HT1080 (cell line): ENCODE measurements around the gene SMAD2. TPM values are rescaled to one million over a fixed set of nuclear protein-coding genes. Genes with fewer than 3 reads are reported as not detected.
A peak's percentile ranks its signal among the peaks of the same experiment; 100 is the strongest.
"Not testable (repeated sequence)": the region's sequence is repeated elsewhere in the genome, so short reads cannot be mapped to it uniquely, and the experiment has no call there.

ENCODE experiments used
- DNase-seq: peaks from one replicate; pipeline ENCODE4 v3.0.0-alpha.2; 2015; ENCODE audit warnings: low read depth
- polyA plus RNA-seq, 2 experiments: library from polyadenylated mRNA; depleted of rRNA; stranded (reverse); fragments of >200 nt; gene quantifications; 2 replicates each; pipeline ENCODE4 v1.2.3, GENCODE V29; 2015
- total RNA-seq: library from RNA; depleted of rRNA; stranded (reverse); fragments of >200 nt; shearing (Covaris generic); gene quantifications from 2 replicates; pipeline ENCODE4 v1.2.3, GENCODE V29; 2014; rRNA removed

SMAD2 gene
- total RNA-seq: 72.0 and 72.7 TPM in 2 replicates
- 73.3 and 89.9 TPM in 2 replicates for polyA plus RNA-seq (2015; cell fraction: cytosol; rRNA removed)
- 49.0 and 53.1 TPM in 2 replicates for polyA plus RNA-seq (2015; cell fraction: nucleus; rRNA removed)

DNA sequence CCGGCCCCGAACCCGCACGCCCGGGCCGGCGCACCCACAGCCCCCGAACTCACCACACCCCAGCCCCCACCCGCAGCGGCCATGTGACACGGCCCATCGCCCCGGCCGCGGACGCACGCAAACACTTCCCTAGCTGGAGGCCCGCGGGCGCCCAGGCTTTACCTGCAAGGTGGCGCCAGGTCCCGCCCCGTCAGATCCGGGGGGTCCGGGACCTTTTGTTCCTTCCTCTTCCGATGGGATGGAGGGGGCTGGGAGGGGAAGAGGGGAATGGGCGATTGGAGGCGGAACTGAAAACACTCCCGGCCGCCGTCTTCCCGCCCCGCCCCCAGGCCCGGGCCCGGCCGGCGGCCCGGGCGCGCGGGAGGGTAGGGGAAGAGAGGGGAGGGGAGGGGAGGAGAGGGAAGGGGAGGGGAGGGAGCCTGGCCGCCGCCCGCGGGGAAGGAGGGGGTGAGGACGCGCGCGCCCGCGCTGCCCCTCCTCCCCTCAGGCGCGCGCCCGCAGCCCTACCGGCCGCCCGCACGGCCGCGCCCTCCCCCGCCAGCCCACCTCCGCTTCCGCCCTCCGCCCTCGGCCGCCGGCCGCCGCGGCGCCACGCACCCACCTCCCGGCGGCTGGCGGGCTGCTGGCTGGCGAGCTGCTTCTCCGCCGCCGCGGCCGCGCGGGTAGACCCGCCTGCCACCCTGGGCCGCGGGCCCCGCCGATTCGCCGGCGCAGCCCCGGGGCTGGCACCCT is at the start of gene SMAD2:
Gene SMAD2, minus strand, starts transcription at position 461 of the 732 bp plus-strand sequence. CDS start 33,903 bp downstream, outside the sequence.
- peak; percentile 70 for DNase-seq

DNA sequence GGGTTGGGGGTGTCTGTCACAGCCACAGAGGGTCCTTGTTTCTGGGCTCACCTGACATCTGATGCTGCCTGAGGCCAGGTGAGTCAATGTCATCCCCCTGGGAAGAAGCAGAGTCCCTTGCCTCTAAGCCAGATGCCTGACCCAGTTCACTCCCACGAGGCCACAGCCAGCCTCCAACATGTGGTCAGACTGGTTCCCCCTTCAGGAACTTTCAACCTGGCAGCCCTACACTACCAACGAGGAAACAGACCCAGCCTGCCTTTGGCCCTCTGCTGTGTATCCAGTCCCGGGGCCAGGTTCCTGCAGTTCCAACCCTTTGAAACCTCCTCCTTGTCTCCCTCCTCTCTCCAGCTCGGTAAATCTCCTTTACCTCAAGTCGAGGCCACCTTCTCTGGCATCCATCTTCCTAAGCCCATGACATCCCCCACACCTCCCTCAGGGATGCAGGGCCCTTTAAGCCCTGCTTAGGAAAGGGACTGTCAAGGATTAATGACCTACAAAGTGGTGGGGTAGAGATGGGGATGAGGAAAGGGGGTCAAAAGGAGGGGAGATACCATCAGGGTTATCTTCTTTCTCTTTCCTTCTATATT is 49.2 kb upstream of the SMAD2 start:
- no peak for DNase-seq

GRCh38 chr18:47978603-47979002 is 48.1 kb upstream of the SMAD2 start:
- no peak for DNase-seq

DNA sequence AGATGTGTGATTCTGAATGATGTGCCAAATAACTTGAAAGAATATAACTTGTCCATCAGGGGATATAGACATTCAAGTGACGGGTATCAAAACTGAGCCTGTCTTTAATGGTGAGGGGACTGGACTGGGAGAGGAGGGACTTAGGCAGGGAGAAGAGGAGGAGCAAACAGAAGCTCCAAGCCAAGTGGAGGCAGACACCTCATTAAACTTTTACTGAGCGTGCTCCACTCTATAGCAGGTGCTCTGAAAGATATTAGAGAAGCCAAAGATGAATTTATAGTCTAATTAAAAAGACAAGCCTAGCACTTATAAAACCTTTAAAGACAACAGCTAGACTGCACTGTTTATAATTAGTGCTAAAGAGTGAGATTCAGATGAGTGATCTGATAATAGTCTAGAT is 47.7 kb upstream of the SMAD2 start:
- DNase-seq: no peak

DNA sequence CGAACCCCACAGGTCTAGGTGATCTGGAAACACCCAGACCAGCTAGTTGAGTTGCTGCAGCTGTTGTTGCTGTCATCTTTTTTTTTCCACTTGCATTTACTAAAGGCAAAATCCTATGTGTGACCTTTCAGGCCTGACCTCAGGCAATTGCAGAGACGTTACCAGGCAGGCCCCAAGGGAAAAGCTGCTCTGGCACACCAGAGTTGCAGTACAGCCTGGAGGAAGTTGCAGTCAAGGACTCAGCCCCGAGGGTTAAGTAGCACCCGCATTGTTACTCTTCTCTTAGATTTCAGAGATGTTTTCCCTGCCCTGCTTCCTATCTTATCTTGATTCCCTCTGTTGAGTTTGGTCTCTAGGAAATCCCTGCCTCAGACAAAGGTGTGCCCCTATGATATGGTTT is 45.2 kb upstream of the SMAD2 start:
- no peak for DNase-seq

DNA sequence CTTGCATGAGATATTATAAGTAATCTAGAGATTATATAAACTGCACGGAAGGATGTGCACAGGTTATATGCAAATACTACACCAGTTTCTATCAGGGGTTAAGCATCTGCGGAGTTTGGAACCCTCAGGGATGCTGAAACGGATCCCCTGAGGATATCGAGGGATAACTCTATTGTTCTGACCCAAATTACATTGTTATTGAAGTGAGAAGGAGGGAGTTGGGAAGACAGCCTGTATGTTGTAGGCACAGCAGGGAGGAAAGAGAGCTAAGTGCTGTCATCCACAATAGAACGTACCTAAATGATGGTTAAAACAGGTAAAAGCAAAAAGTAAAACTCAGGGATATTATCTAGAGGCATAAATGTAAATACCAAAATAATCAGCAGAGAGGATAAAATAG is 44.6 kb upstream of the SMAD2 start:
- no peak for DNase-seq

GRCh38 chr18:47970664-47971531 is 40.4 kb upstream of the SMAD2 start:
- DNase-seq: no peak

- DNase-seq: peak; percentile 17
These were observed 39.4 kb upstream of the SMAD2 start for GRCh38 chr18:47969816-47970215.

DNA sequence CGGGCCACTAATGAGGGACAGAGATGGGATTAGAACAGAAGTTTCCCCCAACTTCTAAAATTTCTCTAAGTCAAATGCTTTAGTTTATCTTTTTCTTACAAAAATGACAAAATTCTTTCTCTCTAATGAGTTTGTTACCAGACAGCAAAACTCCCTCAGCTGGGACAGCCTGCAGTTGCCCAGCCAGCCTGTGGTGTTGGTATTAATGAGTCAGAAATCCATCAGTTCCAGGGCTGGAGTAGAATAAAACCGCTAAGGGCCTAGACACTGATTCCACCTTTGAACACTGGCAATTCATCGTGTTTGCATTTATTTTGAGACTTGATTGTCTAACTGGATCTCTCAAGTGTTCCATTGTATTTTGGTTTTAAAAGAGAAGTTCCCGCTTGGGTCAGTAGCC is 38.3 kb upstream of the SMAD2 start:
- DNase-seq: peak; percentile 30

- DNase-seq: peak; percentile 13
These were observed 37.7 kb upstream of the SMAD2 start for GRCh38 chr18:47968006-47968676.

DNA sequence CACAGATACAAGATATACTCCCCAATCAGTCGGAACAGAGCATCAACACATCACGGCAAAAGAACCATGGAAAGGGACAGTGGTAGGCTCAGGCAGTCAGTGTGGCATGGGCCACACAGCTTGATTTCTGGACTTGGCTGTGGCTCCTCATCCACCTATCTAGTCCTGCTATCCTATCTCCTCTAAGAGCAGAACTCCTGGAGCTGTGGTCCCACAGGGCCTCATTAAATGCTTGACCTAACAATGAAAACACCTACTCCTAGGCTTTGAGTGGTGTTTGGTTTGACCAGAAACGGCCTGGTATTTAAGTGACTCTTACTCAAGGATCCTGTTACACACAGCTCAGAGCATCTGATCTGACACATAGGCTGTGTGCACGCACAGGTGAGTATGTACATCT is 33.6 kb upstream of the SMAD2 start:
- DNase-seq: no peak

DNA sequence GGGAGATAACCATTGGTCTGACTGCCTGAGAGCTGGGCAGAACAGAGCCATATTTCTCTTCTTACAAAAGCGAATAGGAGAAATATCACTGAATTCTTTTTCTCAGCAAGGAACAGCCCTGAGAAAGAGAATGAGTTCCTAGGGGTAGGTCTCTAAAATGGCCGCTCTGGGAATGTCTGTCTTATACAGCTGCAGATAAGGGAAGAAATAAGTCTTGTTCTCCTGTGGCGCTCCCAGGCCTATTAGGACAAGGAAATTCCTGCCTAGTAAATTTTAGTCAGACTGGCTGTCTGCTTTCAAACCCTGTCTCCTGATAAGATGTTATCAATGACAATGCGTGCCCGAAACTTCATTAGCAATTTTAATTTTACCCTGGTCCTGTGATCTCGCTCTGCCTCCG is 30.5 kb upstream of the SMAD2 start:
- not testable (repeated sequence) for DNase-seq

GRCh38 chr18:47953471-47953931 is 23.0 kb upstream of the SMAD2 start:
- peak; percentile 86 for DNase-seq

- no peak for DNase-seq
These were observed 20.1 kb upstream of the SMAD2 start for GRCh38 chr18:47950511-47950910.

DNA sequence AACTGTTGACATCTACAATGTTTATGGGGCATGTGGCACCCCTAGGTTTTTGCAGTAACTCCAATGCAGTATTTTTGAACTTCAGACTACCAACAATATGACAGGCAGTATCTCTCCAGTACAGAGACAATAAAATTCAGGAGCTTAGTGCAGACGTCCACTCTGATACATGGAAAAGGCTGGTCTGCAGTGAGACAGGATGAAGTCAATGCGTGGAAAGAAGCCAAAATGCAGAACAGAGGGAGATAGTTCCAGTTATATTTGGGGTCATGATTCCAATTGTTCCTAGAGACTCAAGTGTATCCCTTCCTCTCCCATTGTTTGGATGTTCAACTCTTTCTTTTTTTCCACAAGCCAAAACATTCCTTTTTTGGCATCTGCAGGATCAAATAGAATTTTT is 18.7 kb upstream of the SMAD2 start:
- DNase-seq: no peak

GRCh38 chr18:47946889-47947288 is 16.4 kb upstream of the SMAD2 start:
- DNase-seq: no peak

GRCh38 chr18:47944972-47945852 is 14.8 kb upstream of the SMAD2 start:
- peak; percentile 78 for DNase-seq

DNA sequence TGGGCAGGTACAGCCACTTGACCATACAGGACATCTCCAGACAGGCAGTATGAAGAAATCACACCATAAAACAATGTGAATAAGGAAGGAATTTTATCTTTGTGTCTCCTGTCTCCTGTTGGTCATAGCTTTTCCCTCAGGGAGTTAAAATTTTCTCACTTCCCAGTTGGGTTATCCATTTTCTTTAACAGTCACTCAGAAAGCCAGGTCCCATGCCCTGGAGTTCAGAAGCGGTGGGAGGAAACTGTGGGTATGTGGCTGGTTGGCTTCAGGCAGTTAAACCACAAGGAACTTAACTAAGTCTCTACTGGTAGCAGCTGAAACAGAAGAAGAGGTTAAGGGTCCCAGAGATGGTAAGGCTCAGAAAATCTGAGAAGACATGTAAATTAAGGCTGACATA is 6.5 kb upstream of the SMAD2 start:
- DNase-seq: no peak

DNA sequence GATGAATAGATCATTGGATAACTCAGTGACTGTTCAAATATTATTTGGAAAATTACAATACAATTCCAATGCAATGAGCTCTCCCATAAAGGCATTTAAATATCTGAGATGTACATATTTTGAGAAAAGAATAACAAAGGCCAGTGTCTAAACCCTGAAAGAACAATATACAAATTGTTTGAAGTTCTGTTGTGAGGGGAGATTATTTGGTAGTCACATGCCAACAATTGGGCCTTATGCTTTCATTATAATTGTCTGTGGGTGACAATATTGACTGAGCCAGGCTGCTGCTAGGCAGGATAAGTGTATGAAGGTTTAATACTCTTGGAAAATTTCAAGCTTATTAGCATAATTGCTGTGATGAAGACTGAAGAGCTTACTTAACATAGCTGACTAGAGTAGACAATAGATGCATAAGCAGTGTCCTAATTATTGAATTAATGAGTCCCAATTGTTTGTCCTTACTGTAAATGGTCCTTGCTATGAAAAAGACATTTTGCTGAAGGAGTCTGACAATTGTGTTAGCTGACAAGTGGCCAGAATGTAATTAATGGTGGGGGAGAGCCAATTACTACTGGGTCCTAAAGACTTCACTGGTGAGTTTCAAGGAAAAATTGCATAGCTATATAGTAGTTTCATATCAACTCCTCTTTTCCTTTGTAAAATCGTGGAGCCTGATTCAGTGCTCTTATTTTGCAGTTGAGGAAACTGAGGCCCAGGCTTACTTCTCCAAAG is 5.0 kb upstream of the SMAD2 start:
- no peak for DNase-seq

DNA sequence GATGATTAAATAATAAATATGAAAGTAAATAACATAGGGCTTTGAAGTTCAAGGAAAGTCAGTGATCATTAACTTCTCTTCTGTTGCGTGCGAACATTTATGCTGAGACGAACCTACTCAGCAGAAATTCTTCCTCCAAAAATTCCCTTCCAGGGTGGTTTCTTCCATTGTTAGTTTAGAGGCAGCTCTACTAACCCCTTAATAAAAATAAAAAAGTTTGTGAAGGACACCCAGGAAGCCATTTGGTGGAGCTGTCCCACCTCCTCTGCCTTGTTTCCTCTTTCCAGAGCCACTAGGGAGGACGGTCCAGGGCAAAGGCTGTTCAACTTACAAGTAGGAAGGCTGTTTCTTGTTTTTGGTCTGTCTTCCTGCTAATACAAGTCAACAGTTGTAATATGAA is 2.1 kb upstream of the SMAD2 start:
- DNase-seq: no peak
